EH (cell line): ENCODE data around the gene TMEM260.

ENCODE experiments used
- DNase-seq: peaks from one replicate; pipeline ENCODE4 v3.0.0-alpha.2; 2015; ENCODE audit warnings: low read depth

Gene TMEM260

DNA sequence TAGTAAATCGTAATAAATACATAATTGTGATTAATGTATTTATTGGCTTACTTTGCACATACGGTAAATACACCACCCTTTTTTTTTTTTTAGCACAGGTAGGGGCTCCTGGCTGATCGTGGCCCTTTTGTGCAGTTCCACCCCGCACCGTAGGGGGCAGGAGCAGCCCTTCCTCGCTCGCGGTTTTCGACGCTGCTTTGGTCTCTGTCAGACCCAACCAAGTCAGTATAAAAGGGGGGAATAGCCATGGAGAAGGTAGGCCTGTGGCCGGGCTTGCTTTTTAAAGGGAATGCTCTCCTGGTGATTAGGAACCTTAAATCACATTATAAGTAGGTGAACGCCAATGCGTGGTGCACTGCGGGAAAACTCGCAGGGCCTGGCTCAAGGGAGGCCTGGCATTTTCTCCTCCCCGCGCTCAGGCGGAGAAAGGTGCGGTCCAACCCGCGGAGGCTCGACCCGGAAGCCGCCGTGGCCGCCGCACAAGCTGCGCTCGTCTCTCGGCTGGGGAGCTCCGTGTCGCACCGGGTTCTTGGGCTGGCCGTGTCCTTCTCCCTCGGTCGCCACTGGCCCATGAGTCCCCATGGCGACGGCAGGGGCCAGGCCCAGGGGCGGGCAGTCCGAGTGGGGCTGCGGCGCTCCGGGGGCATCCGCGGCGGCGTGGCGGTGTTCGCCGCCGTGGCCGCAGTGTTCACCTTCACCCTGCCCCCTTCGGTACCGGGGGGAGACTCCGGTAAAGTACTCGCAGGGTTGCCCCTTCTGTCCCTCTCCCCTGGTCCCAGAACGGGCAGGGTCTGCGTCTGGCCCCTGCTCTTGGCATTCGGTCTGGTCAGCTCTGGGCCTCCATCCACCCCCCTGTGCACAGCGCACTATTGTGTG is at the start of gene TMEM260:
TMEM260 (plus strand) TSS at position 454 of the 876 bp plus-strand sequence; CDS start at position 571, 117 bp downstream.
- DNase-seq, result peak; percentile 85

DNA sequence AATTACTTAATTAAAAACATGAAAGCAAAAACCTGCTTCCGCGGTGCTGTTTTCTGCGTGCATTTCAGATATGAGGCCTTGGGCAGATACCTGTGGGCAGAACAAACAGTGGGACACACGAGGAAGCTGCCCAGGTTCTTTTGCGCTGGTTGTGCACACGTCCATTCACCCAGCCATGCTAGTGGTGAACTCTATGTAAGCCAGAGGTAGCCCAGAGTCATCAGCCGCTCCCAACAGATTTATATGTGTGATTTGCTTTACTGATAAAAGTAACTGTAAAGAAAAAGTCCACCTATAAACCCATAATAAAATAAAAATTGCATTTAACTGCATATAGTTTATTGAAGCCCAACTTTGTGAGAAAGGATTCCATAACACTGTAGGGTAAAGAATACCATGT is 47.1 kb upstream of the TMEM260 start:
- no peak for DNase-seq

DNA sequence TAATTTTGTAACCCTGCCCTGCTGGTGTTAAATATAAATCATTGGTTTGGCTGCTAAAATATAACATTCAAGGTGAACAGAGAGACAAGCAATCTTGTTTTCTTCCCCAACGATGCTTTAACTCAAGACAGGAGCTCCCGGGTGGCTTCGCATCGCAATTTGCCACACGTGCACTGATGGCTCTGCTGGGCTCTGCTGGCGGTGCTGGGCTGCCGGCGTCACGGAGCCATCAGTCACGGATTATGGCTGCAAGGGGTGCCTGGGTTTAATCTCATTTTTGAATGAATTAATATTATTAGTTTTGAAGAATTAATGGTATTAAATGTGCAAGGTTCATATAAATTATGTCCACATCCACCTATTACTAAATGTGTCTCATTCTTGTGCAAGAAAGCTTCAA is 44.9 kb upstream of the TMEM260 start:
- no peak for DNase-seq

DNA sequence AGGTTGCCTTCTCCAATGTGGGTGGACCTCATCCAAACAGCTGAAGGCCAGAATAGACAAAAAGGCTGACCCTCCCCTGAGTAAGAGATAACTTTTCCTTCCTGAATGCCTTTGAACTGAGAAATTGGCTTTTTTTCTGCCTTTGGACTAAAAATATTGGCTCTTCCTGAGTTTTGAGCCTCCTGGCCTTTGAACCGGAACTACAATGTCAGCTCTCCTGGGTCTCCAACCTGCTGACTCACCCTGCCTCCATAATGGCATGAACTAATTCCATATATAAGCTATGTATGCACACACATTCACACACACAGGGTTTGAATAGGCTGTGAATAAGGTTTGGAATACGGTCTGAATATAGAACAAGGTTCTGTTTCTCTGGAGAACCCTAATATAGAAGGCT is 39.7 kb upstream of the TMEM260 start:
- DNase-seq, result no peak

DNA sequence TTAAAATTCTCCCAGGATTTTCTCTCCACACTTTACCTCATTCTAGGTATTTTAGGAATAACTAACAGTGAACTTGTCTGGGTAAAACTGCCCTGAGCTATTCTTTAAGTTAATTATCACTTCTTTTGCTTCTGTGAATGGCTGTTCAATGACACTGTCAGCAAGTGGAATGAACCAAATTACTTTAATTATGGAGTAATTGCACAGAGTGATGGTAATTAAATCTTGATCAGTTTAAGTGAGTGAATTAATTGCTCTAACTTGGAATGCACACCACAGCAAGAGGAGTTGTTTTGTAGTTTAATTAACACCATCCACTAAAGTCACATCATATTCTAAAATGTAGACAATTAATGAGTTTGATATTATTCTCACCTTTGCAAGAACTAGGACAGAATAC is 36.2 kb upstream of the TMEM260 start:
- DNase-seq, result no peak

DNA sequence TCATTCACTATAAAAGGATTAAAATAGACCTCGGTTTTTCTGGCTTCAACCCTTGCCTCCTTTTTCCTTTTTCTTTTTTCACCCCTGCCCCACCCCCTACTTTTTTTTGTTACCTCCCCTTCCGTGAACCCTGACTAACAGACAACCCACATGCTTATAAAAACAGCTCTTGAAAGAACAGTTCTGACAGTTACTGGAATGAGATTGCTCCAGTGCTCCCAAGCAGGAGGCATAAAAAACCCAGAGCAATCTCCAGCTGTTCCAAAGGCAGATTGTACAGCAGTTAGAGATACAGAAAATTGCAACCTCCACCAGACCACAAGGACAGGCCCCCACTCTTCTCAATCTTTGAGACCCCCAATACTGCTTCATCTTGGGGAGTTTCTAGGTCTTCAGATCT is 29.9 kb upstream of the TMEM260 start:
- DNase-seq, result no peak

DNA sequence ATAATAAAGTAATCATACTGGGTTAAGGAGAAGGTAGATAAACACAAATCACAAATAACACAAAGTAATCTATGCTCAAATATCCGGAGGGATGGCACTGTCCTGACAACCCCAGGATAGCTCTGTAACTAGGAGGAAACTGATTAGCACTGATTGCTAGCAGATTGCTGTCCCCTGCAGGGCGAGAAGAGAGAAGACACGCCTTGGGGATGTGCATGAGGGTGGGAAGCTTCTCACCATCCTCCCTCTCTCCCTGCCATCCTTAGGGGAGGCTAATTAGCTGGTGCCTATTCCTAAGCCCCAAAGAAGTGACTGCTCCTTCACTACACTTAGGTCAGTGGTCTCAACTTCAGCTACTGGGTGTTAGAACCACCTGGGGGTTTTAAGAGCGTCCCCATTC is 27.0 kb upstream of the TMEM260 start:
- DNase-seq, result no peak

DNA sequence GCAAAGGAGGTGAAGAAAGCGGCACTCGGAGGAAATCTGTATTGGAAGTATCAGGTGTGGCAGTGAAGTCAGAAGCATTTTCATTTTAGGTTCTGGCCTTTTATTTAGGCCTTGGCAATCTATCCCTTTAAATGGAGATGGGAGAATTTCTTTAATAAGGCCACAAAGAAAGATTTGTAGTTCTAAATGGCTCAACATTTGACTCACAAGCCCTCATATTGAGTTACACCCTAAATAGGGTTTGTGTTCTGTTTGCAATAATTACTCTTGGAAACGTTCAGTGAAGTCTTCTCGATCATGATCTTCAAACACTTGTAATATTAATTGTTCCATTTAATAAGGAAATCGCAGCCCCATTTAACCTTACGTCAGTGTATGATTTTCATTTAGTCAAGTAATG is 25.3 kb upstream of the TMEM260 start:
- no peak for DNase-seq

DNA sequence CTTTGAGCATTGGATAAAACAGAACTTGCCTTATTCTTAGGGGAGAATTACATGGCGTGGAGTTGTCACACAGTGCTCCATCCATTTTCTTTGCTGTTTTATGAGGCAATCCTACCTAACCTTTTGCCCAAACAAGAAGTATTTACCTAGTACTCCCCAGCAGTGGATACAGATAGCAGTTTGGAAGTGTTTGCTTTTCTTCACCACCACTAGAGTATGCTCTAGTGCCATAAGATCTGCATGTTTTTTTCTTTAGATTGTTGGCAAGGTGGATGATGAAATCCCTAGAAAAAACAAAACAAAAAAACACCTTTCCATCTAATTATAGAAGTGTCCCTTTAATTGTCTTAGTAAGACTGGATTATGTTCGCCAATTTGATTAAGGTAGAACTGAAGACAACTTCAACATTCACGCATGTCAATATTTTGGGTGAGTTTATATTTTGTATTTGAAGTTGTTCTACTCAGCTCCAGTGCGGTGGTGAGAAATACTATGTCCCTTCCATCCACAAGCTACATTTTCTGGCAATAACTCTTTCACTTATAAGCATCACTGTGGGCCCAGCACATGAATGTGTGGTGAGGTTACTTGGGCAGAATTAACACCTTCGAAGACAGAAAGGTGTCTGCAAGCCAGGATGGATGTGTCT is 23.6 kb upstream of the TMEM260 start:
- DNase-seq, result peak; percentile 13

DNA sequence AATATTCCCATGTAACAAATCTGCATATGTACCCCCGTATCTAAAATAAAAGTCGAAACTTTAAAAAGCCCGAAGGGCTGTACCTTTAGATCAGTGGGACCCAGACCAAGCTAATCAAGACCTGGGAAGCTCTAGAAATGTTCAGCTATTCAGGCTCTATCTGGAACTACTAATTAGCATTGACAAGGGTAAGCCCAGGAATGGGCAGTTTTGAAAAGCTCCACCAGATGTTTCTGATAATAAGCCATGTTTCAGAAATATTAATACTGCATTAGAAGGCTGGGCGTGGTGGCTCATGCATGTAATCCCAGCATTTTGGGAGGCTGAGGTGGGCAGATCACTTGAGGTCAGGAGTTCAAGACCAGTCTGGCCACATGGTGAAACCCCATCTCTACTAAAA is 20.4 kb upstream of the TMEM260 start:
- DNase-seq, result no peak

DNA sequence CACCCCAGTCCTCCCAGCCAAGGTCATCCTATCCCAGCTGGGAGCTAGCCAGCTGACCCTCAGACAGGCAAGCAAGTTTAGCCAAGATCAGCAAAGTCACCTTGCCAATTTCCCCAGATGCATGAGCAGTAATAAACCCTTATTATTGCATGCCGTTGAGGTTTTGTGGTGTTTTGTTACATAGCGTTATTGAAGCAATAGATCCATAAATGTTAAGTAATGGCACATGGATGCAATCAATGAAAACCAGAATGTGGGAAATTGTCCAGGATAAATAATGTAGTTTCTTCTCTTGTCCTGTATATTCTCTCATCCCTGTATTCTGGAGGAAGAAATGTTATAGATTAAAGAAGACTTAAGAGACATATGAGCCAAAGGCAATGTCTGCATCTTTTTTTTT is 18.0 kb upstream of the TMEM260 start:
- DNase-seq, result no peak

DNA sequence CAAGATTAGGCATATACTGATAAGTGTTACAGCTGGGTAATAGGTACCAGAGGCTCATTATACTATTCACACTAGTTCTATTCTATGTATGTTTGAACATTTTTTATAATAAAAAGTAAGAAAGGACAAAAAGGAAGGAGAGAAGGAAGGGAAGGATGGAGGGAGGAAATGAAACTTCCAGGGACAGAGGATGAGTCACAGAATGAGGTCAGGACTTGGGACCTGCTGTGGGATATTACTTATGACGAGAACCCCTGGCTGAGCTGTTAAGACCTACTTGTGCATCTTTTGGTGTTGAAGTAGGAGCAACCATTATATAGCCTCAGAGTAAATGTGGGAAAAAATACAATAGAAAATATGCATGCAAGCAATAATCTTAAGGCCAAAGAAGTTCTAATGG is 16.7 kb upstream of the TMEM260 start:
- no peak for DNase-seq

DNA sequence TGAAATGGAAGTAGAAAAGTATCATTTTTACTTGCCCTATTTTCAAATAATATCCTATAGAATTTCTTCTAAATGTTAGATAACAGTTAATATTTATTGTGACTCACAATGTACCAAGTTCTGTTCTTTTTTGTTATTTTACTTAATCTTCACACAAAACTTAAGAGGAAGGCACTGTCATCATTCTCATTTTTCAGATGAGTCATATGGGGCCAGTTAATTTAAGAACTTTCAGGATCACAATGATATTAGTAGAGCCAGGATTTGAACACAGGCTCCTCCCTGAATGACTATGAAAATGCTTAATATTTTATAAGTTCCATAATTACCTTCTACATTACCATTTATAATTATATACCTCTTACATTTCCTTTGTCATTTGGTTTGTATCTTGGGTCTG is 10.4 kb upstream of the TMEM260 start:
- DNase-seq, result no peak

DNA sequence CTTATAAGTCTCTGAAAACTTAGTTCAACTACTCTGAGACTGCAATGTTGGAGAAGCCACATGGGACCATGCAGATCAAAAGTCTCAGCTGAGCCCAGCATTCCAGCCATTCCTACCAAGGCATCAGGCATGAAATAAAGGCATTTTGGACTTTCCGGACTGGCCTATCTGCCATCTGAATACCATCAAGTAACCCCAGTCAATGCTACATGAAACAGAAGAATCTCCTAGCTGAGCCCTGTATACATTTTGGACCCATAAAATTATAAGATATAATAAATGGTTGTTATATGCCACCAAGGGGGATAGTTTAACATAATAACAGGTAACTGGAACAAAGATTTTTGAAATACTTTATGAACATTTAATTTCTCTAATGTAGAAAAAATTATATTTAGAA is 9.3 kb upstream of the TMEM260 start:
- DNase-seq, result no peak

DNA sequence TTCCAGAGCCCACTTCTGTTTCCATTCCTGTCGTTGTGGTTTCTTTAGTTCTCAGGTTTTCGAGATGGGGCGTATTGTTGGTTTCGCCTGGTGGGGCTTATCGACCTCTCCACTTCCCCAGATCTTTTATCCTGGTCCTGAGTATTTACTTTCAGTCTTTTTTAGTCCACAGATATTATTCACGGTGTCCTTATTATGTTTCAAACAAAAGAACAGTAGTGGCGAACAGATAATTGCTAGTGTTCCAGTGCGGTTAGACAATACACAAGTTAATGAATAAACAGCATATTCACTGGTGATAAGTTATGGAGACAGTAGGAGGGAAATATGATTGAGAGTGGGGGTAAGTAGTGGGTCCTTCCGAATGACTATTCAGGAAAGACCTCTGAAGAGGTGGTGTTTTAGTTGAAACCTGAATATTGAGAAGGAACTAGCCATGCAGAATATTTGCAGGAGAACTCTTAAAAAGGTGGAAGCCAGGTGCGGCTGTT is 668 bp downstream of the TMEM260 start:
- DNase-seq, result no peak

DNA sequence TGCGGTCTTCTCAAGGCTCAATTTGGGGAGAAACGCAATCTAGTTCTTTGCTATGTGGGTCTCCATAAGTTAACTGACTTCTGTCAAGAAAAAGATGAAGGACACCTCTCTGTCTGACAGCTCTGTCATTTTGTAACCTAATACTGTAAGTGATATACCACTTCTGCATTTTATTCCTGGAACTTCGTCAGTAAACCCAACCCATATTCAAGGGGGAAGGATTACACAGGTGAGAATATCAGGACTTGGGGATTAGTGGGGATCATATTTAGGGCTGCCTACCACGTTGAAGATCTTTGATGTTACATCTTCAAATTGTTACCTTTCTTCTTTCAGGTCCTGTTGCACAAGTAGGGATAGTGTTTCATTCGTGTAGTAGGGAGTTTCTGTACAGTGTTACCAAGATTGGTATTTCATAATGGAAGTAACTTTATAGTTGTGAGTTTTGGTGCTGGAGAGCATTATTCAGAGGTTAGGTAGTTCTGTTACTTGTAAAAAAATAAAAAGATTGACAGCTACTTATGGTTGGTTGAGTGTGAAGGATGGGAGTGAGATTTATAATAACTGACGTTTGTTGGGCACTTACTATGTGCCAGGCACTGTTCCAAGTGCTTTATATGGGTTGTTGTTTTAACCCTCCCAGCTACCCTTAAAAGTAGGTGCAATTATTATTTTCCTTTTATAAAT is 1.6 kb downstream of the TMEM260 start:
- no peak for DNase-seq

DNA sequence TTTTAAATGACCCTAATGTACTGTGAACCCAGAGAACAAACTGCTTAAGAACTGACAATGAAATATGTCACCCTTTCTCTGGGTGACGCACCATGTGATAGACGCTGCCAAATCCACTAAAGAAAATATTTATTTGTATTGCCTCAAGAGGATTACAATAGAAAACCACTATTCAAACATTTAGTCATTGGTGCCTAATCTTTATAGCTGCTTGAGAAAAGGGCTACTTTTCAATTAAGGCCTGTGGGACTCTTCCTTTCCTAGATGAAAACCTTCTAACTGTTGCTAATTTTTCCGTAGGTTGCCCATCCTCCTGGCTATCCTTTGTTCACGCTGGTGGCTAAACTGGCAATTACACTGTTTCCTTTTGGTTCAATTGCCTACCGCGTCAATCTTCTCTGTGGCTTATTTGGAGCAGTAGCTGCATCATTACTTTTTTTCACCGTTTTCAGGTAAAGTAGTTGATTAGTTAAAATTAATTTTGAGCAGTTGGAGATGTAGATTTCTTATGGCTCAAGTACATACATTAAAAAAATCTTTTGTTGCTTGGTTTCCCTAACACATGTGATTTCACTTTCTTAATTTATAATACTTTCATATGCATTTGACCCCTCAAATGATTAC is 6.0 kb downstream of the TMEM260 start:
- no peak for DNase-seq

DNA sequence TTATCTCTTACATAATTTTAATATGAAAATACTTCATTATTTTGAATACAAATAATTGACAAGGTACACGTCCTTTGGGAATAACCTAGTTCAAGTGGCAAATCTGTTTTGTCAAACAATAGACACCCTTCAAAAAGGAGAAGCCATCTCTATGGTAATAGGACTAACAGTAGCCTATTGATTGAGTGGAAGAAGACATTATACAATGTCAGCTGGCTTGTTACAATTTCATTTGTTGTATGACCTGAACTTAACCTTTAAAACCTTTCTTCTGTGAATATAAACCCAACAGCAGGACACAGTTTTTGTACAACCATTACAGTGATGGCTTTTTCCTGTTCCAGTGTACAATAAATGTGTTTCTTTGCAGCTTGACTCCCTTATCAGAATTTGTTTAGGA is 8.1 kb downstream of the TMEM260 start:
- DNase-seq, result no peak

DNA sequence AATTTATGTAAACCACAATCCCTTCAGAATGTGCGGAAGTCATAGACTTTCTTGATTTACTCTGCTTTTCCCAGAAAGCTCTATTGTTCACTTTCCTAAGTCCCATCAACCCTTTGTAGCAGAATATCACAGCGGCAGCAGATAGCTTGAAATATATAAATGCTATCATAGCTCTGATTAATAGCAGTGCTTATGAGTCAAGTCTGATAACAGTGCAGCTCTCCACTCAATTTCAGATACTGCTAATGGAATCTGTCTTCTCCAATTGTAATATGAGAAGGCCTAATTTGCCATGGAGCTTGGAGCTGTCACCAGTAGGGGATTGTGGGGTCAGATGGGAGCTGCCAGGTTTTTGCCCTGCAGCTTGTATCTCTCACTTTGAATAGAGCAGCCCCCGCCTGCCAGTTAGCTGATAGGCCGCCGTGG is 10.9 kb downstream of the TMEM260 start:
- DNase-seq, result no peak

DNA sequence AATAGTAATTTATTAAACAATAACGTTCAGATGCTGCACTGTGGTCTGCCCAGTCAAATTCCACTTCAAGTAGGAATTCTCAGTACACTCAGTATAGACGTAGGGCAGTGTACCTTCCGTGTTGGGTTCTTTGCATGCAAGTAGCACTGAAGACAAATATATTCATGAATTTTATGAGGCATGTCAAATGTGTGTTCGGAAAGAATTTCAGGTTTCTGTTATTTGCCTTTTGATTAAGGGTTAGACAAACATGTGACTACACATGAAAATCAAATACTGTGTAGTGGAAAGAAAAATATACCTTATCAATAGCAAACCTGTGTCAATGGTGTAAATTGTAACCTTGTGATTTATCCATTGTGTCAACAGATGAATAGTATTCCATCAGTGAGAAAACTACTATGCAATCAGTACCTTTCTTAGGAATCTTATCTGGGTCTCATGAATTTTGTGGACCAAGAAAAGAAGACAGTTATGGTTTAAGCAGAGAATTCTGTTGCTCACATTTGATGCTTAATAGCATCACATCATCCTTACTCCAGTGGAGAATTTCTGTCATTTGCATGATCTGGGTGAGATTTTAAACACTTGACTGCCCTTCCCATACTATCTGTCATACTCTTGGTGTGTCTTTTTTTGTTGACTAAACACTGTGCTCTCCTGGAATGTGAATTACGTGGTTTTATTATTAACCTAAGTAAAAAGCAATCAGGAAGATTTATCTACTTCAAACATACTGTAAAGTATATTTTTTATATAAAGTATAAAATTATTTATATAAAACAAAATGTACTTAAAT is 13.3 kb downstream of the TMEM260 start:
- DNase-seq, result no peak

DNA sequence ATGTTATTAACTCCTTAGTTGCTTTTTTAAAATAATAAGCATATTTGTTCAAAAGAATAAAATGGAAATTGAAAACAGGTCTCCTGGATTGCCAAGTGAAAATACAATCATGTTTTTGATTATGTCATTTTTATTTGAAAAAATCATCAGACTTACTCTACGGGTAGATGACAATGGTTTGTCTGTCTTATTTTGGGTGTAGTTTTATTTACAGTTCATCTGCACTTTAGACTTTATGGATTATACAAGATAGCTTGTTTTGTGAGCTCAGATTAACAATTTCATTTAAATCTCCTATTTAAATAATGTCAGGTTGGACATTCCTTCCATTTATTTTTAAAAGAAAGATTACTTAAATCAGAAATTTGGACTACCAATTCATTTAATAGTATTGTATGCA is 14.8 kb downstream of the TMEM260 start:
- DNase-seq, result no peak

DNA sequence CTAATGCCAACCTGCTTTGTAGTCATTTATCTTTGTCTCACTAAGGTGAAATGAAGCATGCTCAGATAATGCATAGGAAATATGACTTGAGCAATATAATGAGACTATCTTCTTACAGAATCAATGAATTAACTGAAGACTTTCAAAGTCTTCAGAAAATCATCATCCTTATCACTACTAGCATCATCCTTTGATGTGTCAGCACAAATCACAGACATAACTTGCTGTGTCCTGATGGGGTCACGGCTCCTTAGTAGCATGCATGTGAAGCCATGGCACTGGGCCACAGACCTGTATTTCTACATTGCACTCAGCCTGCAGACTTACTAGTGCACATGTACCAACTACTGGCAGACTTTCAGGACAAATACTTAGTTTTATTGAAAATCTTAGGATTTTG is 18.9 kb downstream of the TMEM260 start:
- DNase-seq, result no peak
